Measurements from ENCODE around the gene RUFY3.
A peak's percentile ranks its signal among the peaks of the same experiment; 100 is the strongest.

The RUFY3 gene

DNA sequence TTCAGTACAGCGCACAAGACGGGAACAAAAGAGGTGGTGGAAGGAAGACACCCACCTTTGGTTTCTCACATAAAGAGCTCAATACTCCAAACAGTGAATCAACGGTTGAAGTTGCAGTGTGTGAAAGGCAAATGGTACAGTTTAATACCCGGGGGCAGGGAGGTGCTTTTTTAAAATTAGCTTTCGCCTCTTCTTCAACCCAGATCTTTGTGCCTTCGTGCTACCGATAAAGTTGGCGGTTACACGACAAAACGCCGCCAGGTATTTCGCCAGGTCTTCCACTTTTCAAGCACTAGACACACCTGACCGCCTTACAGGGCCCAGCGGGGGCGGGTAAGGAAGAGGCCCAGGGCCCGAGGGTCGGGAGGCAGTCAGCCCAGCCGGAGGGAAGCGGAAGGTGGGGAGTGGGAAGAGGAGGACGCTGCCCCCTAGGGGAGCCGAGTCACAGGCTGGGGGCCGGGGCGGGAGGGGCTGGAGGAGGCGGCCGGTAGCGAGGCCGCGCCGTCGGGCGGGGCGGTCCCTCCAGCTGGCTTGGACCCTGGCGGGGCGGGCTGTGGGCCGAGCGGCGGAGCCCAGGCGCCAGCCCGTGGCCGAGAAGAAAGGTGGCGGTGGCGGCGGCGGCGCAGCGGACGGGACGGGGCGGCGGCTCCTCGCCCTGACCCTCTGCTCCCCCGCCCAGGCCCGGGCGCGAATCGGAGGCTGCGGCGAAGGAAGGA is 17.4 kb upstream of the RUFY3 start:
- TF ChIP-seq ZFX (IDR thresholded peaks at IDR 0.05) = no peak
- TF ChIP-seq, protein P1, sequence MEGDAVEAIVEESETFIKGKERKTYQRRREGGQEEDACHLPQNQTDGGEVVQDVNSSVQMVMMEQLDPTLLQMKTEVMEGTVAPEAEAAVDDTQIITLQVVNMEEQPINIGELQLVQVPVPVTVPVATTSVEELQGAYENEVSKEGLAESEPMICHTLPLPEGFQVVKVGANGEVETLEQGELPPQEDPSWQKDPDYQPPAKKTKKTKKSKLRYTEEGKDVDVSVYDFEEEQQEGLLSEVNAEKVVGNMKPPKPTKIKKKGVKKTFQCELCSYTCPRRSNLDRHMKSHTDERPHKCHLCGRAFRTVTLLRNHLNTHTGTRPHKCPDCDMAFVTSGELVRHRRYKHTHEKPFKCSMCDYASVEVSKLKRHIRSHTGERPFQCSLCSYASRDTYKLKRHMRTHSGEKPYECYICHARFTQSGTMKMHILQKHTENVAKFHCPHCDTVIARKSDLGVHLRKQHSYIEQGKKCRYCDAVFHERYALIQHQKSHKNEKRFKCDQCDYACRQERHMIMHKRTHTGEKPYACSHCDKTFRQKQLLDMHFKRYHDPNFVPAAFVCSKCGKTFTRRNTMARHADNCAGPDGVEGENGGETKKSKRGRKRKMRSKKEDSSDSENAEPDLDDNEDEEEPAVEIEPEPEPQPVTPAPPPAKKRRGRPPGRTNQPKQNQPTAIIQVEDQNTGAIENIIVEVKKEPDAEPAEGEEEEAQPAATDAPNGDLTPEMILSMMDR (conservative IDR thresholded peaks at IDR 0.05) = peak; percentile 39

DNA sequence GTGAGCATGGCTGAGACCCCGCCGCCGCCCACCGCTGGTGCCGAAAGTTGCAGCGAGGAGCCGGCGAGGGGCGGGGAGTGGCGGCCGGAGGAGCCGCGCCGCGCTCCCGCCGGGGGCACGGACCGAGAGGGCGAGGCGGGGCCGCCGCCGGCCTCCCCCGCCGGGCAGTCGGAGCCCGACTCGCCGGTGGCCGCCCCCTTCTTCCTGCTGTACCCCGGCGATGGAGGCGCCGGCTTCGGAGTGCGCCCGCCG is 16.9 kb upstream of the RUFY3 start:
- TF ChIP-seq ZFX (IDR thresholded peaks at IDR 0.05) = no peak
- TF ChIP-seq, protein P1 (conservative IDR thresholded peaks at IDR 0.05) = no peak
- H3K27ac ChIP-seq = peak overlapping the region; percentile 87

More for the DNA sequence above, 17.4 kb upstream of the RUFY3 start:
- peak overlapping the region; percentile 87 for H3K27ac ChIP-seq

DNA sequence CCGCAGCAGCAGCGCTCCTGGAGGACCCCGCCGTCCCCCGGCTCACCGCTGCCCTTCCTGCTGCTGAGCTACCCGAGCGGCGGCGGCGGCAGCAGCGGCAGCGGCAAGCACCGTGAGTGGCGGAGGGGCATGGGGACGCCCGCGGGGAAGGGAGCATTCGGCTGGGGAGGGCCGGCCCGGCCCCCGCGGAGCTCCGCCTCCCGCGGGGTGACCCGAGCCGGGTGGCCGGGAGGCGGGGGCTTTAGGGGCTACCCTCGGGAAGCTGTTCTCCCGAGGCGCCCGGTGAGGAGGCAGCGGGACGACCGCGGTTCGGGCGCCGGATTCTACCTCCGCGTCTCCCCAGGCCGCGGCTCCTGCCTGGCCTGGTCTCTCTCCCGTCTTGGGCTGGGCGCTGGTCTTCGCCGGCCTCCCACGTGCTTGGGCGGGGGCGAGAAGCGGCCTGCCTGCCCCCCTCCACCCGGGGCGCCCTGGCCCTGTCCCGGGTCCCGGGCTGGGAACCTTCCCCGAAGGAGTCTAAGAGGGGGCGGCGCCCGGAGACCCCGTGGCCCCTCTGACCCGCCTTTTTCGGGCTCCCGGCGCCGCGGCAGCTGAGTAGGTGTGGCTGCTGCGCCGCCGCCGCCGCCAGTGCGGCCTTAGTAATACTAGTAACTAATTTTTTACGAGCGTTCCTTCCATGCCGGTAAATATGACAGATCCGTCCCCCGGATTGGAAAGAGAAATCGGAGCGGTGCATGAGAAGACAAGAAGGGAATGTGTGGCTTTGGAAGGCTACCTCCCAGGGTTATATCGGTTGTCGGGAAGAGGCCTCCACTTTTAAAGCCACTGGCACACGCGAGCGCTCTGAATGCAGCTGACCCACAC is 16.4 kb upstream of the RUFY3 start:
- TF ChIP-seq ZFX (IDR thresholded peaks at IDR 0.05) = peak; percentile 80
- TF ChIP-seq, protein P1 (conservative IDR thresholded peaks at IDR 0.05) = no peak
- H3K27ac ChIP-seq = peak overlapping the region; percentile 87

DNA sequence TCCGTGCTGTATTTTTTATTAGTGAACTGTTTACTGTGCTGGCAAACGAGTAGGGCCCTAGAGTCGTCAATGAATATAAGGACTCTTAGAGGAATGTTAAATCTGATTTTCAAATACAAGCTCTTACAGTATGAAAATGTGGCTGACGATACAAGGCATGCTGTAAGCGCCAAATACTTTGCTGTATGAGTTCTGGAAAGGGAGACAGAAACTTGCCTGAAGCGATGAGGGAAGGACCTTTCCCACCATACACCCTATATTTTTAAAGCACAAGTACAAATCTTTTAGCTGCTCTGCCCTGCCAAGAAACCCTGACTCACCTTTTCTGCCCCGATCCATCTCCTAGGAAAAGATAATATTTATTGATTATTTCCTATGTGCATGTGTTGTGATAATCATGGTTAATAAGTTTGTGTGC is 15.7 kb upstream of the RUFY3 start:
- peak overlapping the region; percentile 87 for H3K27ac ChIP-seq
- no peak for TF ChIP-seq ZFX (IDR thresholded peaks at IDR 0.05)
- TF ChIP-seq, protein P1 (conservative IDR thresholded peaks at IDR 0.05) = no peak

DNA sequence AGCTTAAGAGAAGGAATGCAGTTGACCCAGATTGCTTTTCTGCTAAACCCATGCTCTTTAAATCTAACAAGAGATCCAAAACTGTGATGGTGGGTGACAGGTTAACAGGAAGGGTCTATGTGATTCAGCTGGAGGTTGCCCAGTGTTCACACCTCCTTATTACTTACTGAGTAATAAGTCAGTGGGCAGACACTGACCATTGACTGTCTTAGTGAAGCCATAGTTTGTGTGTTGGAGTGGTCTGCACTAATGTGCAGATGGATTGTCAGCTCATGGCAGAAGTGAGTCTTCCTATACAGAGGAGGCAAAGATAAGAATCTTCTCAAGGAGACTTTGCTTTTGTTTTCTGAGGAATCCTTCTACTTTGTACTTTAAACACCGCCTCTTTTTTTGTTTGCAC is 15.2 kb upstream of the RUFY3 start:
- peak overlapping the region; percentile 87; the same call in 1 of the 2 replicates for H3K27ac ChIP-seq
- no peak for TF ChIP-seq ZFX (IDR thresholded peaks at IDR 0.05)
- TF ChIP-seq, protein P1 (conservative IDR thresholded peaks at IDR 0.05) = no peak

DNA sequence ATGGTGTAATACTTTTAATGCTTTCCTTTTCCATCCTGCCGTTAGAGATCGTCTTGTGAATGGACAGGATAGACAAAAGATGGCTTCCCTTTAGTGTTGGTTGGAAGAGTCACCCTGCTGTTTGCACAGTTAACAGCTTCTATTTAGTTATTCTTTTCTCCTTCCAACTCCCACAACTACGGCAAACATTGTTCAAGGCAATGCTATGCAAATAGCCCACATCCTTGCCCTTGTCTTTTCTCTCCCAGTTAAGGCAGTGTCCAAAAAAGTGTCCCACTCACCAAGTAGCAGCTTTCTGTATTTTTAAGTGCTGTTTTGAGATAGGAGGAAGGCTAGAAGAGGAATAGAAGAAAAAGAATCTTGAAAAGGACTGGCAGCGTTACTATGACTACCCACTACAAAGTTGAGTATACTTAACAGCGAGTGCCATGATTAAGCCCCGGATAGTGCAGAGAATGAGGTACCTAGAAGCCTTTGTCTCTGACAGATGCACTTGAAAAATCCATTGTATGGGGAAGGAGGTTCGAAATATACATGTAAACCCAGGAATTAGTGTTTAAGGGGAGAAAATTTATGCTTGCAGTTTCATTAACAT is 12.1 kb upstream of the RUFY3 start:
- TF ChIP-seq, protein P1 (conservative IDR thresholded peaks at IDR 0.05) = no peak
- no peak for TF ChIP-seq ZFX (IDR thresholded peaks at IDR 0.05)
- peak overlapping the region; percentile 27; the same call in 1 of the 2 replicates for H3K27ac ChIP-seq

DNA sequence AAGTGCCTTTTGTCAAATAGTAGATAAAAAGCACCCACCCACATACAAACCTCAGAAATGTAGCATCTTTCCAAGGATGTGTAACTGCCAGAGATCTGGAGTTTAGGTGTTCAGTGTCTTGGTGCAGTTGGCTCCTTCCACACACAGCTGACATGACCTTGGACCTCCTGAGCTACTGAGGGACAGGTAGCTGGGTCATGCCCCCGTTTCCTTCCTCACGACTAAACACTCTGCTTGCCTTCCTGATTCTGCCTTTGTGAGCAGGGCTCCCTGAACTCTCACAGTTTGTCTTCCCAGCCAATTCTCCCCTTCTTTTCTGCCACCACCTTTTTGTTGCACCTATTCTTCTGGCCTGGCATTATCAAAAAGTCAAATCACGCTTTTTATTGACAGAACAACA is 10.2 kb upstream of the RUFY3 start:
- TF ChIP-seq ZFX (IDR thresholded peaks at IDR 0.05) = no peak
- TF ChIP-seq, protein P1 (conservative IDR thresholded peaks at IDR 0.05) = no peak
- H3K27ac ChIP-seq = no peak overlapping the region
